Fibroblast of lung (primary cell): Measurements from ENCODE around the gene RHOT2. TPM values are rescaled to one million over a fixed set of nuclear protein-coding genes. Genes with fewer than 3 reads are reported as not detected.

Source experiments
- DNase-seq, 2 donors: peaks; one replicate each; pipeline versions ENCODE4 v3.0.0 to v3.0.0-alpha.2; 2010; ENCODE audit warnings: low read depth in 2 of 2
- H2AFZ ChIP-seq: 2 replicates; pipeline ENCODE4 v1.5.1; 2012; ENCODE audit warnings: low read length, control low read depth, inconsistent platforms
- H3K27ac ChIP-seq: 2 replicates; pipeline ENCODE4 v1.5.1; 2011; ENCODE audit warnings: low read length, control low read depth; ENCODE audit not compliant: insufficient read depth
- H3K27me3 ChIP-seq: 2 replicates; pipeline ENCODE4 v1.5.1; 2011; ENCODE audit warnings: mild to moderate bottlenecking, low read length; ENCODE audit not compliant: control insufficient read depth, insufficient read depth
- H3K36me3 ChIP-seq: 2 replicates; pipeline ENCODE4 v1.5.1; 2011; ENCODE audit warnings: low read length; ENCODE audit not compliant: control insufficient read depth, insufficient read depth
- H3K4me1 ChIP-seq: 2 replicates; pipeline ENCODE4 v1.5.1; 2011; ENCODE audit warnings: low read length; ENCODE audit not compliant: control insufficient read depth, insufficient read depth; ENCODE audit errors: extremely low read depth
- H3K4me2 ChIP-seq: 2 replicates; pipeline ENCODE4 v1.5.1; 2011; ENCODE audit warnings: low read length, control low read depth; ENCODE audit not compliant: insufficient read depth; ENCODE audit errors: extremely low read depth
- H3K4me3 ChIP-seq, 4 experiments: fragments of 200-600 bp in 1 of 4; sonication (generic) in 1 of 4; replicated peaks in 1 of 4; 2 replicates each; pipeline ENCODE4 v1.5.1; 2011 to 2016; ENCODE audit warnings: low read length in 4 of 4, low read depth in 3 of 4, mild to moderate bottlenecking in 3 of 4, control low read depth in 2 of 4, inconsistent platforms in 1 of 4, mixed read lengths in 1 of 4; ENCODE audit not compliant: insufficient read depth in 1 of 4; ENCODE audit errors: control extremely low read depth in 1 of 4
- H3K79me2 ChIP-seq: 2 replicates; pipeline ENCODE4 v1.5.1; 2012; ENCODE audit warnings: mild to moderate bottlenecking, low read length, inconsistent platforms; ENCODE audit not compliant: control insufficient read depth, insufficient read depth
- H3K9ac ChIP-seq: 2 replicates; pipeline ENCODE4 v1.5.1; 2011; ENCODE audit warnings: mild to moderate bottlenecking, low read length, control low read depth; ENCODE audit not compliant: insufficient read depth
- H3K9me3 ChIP-seq: 2 replicates; pipeline ENCODE4 v1.5.1; 2012; ENCODE audit warnings: low read depth, low read length; ENCODE audit not compliant: control insufficient read depth, insufficient read depth
- H4K20me1 ChIP-seq: 2 replicates; pipeline ENCODE4 v1.5.1; 2011; ENCODE audit warnings: low read length; ENCODE audit not compliant: control insufficient read depth, insufficient read depth; ENCODE audit errors: extremely low read depth
- CTCF ChIP-seq, 2 donors: IDR thresholded peaks in 1 of 2; conservative IDR thresholded peaks in 1 of 2; 1 replicate in 1 of 2; 2 replicates in 1 of 2; pipeline ENCODE4 v1.5.1; 2011 to 2012; ENCODE audit warnings: low read length in 2 of 2, control low read depth in 1 of 2, inconsistent platforms in 1 of 2, low read depth in 1 of 2, mild to moderate bottlenecking in 1 of 2
- EZH2 ChIP-seq: IDR thresholded peaks from 2 replicates; pipeline ENCODE4 v1.5.1; 2012; ENCODE audit warnings: low read length, control low read depth, mild to moderate bottlenecking; ENCODE audit errors: missing control alignments
- polyA plus RNA-seq, 2 donors: library from polyadenylated mRNA; depleted of rRNA in 1 of 2; stranded (reverse) in 1 of 2; unstranded in 1 of 2; fragments of >200 nt; gene quantifications; 2 replicates each; pipeline ENCODE4 v1.2.1, GENCODE V29; 2011 to 2012; ENCODE audit warnings: missing spikeins in 1 of 2
- total RNA-seq: library from RNA; depleted of rRNA; stranded (reverse); fragments of >200 nt; gene quantifications from 2 replicates; pipeline ENCODE4 v1.2.1, GENCODE V29; 2014

RHOT2 gene
- total and polyA plus RNA-seq, 2 donors (not counting 1 experiment from before 2014, with no cell fraction given) = 29.6 to 35.4 TPM

- peaks cover 14% of the 10 kb centered on the region for H3K4me1 ChIP-seq
- H2AFZ ChIP-seq = no peak overlapping the region
- DNase-seq = peak; percentile 18 to 31
- no peaks in the 10 kb centered on the region for H3K79me2 ChIP-seq
- H3K27me3 ChIP-seq = no peaks in the 10 kb centered on the region
- H3K9me3 ChIP-seq = no peaks in the 10 kb centered on the region
- H3K9ac ChIP-seq = peak overlapping the region; percentile 23
- peak overlapping the region; percentile 80 for H3K4me2 ChIP-seq
- TF ChIP-seq EZH2 (no peak), CTCF (conservative IDR thresholded peaks at IDR 0.05 in 1 of 2, IDR thresholded peaks at IDR 0.05 in 1 of 2; ENCODE audit: low read depth in 1 of 2, low read length in 2 of 2) (no peak)
- peak overlapping the region; percentile 20 for H3K27ac ChIP-seq
- peak overlapping the region; percentile 27 to 64 (median 48) for H3K4me3 ChIP-seq
- no peaks in the 10 kb centered on the region for H4K20me1 ChIP-seq
- H3K36me3 ChIP-seq = no peaks in the 10 kb centered on the region
Observed at GRCh38 chr16:715477-716199, 47.7 kb downstream of the RHOT2 start.

GRCh38 chr16:716200-716568 lies 48.3 kb downstream of the RHOT2 start:
- H3K27me3 ChIP-seq = no peaks in the 10 kb centered on the region
- H4K20me1 ChIP-seq = no peaks in the 10 kb centered on the region
- H3K27ac ChIP-seq = no peak overlapping the region
- H3K79me2 ChIP-seq = no peaks in the 10 kb centered on the region
- peak overlapping the region; percentile 80 for H3K4me2 ChIP-seq
- TF ChIP-seq EZH2 (no peak), CTCF (conservative IDR thresholded peaks at IDR 0.05 in 1 of 2, IDR thresholded peaks at IDR 0.05 in 1 of 2; ENCODE audit: low read depth in 1 of 2, low read length in 2 of 2) (no peak)
- no peak overlapping the region for H2AFZ ChIP-seq
- H3K36me3 ChIP-seq = no peaks in the 10 kb centered on the region
- no peaks in the 10 kb centered on the region for H3K9me3 ChIP-seq
- peak overlapping the region in 3 of 4 experiments; percentile 27 to 64 (median 40) for H3K4me3 ChIP-seq
- peak; percentile 52 to 54 for DNase-seq
- H3K4me1 ChIP-seq = peaks cover 14% of the 10 kb centered on the region
- H3K9ac ChIP-seq = peak overlapping the region; percentile 23

- Histone ChIP-seq H3K9ac (no peak overlapping the region), H2AFZ (no peak overlapping the region), H3K79me2 (no peaks in the 10 kb centered on the region), H3K27ac (no peak overlapping the region), H3K4me3 (peak overlapping the region in 1 of 4 experiments; percentile 64), H3K9me3 (no peaks in the 10 kb centered on the region), H3K4me2 (no peak overlapping the region), H3K4me1 (peaks cover 14% of the 10 kb centered on the region), H4K20me1 (no peaks in the 10 kb centered on the region), H3K36me3 (no peaks in the 10 kb centered on the region), H3K27me3 (no peaks in the 10 kb centered on the region)
- TF ChIP-seq CTCF (conservative IDR thresholded peaks at IDR 0.05 in 1 of 2, IDR thresholded peaks at IDR 0.05 in 1 of 2; ENCODE audit: low read depth in 1 of 2, low read length in 2 of 2) (no peak), EZH2 (no peak)
- no peak for DNase-seq
Observed at GRCh38 chr16:716768-717325, 48.9 kb downstream of the RHOT2 start.
